Measurements from ENCODE around the gene SLC9A6.

The SLC9A6 gene

DNA sequence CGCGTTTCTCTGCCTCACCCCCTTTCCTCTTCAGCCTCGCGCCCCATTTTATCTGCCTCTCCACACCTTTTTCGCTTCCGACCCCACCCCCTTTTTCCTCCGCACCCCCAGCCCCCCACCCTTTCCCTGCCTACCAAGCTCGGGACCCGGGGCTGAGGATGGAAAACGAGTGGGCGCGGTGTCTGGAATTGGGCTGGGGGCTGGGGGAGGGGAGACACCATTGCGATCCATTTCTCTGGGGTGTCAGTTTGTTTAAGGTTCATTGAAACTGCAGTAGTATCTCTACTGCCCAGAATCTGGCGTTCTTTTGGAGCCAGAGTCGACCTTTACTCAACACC, 707 bp downstream of the SLC9A6 start:
- H3K4me3 ChIP-seq (ENCODE audit: low read depth, low read length): peak overlapping the region; percentile 83
- no peak for TF ChIP-seq CTCF (IDR thresholded peaks at IDR 0.05; ENCODE audit: insufficient read depth, low read depth, low read length, missing control alignments)
- no peak for DNase-seq (ENCODE audit: low read depth)

DNA sequence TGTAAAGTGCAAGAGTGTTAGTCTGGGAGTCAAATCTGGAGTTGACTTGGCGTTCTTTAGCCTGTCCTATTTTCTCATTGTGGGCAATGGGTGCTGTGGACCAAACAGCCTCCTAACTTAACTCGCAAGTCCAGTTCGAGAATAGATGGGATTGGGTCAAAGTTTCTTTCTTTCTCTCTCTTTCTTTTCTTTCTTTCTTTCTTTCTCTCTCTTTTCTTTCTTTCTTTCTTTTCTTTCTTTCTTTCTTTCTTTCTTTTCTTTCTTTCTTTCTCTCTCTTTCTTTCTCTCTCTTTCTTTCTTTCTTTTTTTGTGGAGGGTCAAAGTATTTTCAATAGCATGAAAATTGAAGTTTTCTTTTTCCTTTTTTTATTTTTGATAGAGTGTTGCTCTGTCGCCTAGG, 3.0 kb downstream of the SLC9A6 start:
- DNase-seq (ENCODE audit: low read depth): no peak
- TF ChIP-seq CTCF (IDR thresholded peaks at IDR 0.05; ENCODE audit: insufficient read depth, low read depth, low read length, missing control alignments): no peak

GRCh38 chrX:136015016-136015415, 29.8 kb downstream of the SLC9A6 start:
- no peak for TF ChIP-seq CTCF (IDR thresholded peaks at IDR 0.05; ENCODE audit: insufficient read depth, low read depth, low read length, missing control alignments)
- no peak overlapping the region for H3K4me3 ChIP-seq (ENCODE audit: low read depth, low read length)
- DNase-seq (ENCODE audit: low read depth): no peak

More for the DNA sequence above, 3.0 kb downstream of the SLC9A6 start:
- H3K4me3 ChIP-seq (ENCODE audit: low read depth, low read length): no peak overlapping the region

GRCh38 chrX:136016881-136017280, 31.6 kb downstream of the SLC9A6 start:
- no peak overlapping the region for H3K4me3 ChIP-seq (ENCODE audit: low read depth, low read length)
- TF ChIP-seq CTCF (IDR thresholded peaks at IDR 0.05; ENCODE audit: insufficient read depth, low read depth, low read length, missing control alignments): no peak
- no peak for DNase-seq (ENCODE audit: low read depth)

GRCh38 chrX:136019226-136019625, 34.0 kb downstream of the SLC9A6 start:
- H3K4me3 ChIP-seq (ENCODE audit: low read depth, low read length): no peak overlapping the region
- TF ChIP-seq CTCF (IDR thresholded peaks at IDR 0.05; ENCODE audit: insufficient read depth, low read depth, low read length, missing control alignments): no peak
- DNase-seq (ENCODE audit: low read depth): no peak

- TF ChIP-seq CTCF (IDR thresholded peaks at IDR 0.05; ENCODE audit: insufficient read depth, low read depth, low read length, missing control alignments): no peak
- DNase-seq (ENCODE audit: low read depth): peak; percentile 46
- H3K4me3 ChIP-seq (ENCODE audit: low read depth, low read length): no peak overlapping the region
These were observed 35.9 kb downstream of the SLC9A6 start for GRCh38 chrX:136021160-136021559.

GRCh38 chrX:136021903-136022302, 36.7 kb downstream of the SLC9A6 start:
- TF ChIP-seq CTCF (IDR thresholded peaks at IDR 0.05; ENCODE audit: insufficient read depth, low read depth, low read length, missing control alignments): no peak
- DNase-seq (ENCODE audit: low read depth): peak; percentile 32
- no peak overlapping the region for H3K4me3 ChIP-seq (ENCODE audit: low read depth, low read length)

All from GM12865 (cell line).